GM23248 (cell line): Measurements from ENCODE around the gene CCDC73.

Experiments used
- EZH2 ChIP-seq: fragments of 200-600 bp; sonication (generic); IDR thresholded peaks from 2 replicates; pipeline ENCODE4 v1.6.1; 2018; ENCODE audit warnings: antibody characterized with exemption, mild to moderate bottlenecking; ENCODE audit not compliant: insufficient read depth, poor library complexity, severe bottlenecking
- EZH2phosphoT487 ChIP-seq: fragments of 200-600 bp; sonication (generic); IDR thresholded peaks from 2 replicates; pipeline ENCODE4 v1.6.1; 2018; ENCODE audit warnings: antibody characterized with exemption, moderate library complexity, mild to moderate bottlenecking, low read depth; ENCODE audit not compliant: insufficient read depth

- TF ChIP-seq EZH2 (no peak), EZH2phosphoT487 (no peak)
Observed at GRCh38 chr11:32698579-32698978, 95.9 kb downstream of the CCDC73 start.
